GM10266 (cell line): ENCODE data around the gene ROS1.

Source experiments
- DNase-seq: peaks from one replicate; pipeline ENCODE4 v3.0.0; 2012; ENCODE audit errors: extremely low spot score
- TF ChIP-seq, protein P1 (sequence below): IDR thresholded peaks from 2 replicates; pipeline ENCODE4 v1.5.1; 2012; ENCODE audit warnings: mild to moderate bottlenecking, low read depth; ENCODE audit not compliant: control insufficient read depth, insufficient read depth; ENCODE audit errors: missing control alignments

The ROS1 gene

DNA sequence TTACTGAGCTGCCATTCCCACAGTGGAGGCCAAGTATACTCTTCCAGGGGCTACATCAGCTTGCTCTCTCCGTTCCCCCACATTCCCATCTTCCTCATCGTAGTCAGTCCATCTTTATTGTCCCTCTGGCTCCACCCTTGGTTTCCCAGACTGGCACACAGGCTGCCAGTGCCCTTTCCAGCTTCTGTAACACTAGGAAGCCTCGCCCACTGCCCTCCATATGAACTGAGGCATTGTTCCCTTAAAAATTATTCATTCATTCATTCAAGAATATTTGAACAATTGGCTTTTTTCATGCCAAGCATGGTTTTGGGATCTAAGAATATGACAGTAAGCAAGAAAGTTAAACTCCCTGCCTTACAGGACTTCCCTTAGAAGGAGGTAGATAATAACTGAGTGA, 14.3 kb downstream of the ROS1 start:
- no peak for DNase-seq
- TF ChIP-seq, protein P1, sequence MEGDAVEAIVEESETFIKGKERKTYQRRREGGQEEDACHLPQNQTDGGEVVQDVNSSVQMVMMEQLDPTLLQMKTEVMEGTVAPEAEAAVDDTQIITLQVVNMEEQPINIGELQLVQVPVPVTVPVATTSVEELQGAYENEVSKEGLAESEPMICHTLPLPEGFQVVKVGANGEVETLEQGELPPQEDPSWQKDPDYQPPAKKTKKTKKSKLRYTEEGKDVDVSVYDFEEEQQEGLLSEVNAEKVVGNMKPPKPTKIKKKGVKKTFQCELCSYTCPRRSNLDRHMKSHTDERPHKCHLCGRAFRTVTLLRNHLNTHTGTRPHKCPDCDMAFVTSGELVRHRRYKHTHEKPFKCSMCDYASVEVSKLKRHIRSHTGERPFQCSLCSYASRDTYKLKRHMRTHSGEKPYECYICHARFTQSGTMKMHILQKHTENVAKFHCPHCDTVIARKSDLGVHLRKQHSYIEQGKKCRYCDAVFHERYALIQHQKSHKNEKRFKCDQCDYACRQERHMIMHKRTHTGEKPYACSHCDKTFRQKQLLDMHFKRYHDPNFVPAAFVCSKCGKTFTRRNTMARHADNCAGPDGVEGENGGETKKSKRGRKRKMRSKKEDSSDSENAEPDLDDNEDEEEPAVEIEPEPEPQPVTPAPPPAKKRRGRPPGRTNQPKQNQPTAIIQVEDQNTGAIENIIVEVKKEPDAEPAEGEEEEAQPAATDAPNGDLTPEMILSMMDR, result no peak

DNA sequence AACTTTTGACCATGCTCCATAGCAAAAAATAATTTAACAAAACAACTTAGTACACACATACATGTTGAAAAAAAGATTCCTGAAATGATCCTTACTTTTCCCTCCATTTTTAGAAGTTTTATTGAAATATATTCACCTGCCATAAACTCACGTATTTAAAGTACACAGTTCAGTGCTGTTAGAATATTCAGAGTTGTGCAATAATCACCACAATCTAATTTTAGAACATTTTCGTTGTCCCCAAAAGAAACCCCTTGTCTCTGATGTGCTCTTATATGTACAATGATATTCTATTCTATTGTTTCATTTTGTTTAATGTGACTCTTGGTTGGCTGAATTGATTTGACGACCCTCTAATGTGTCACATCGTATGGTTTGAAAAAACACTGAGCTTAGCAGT, 15.9 kb downstream of the ROS1 start:
- no peak for DNase-seq
- TF ChIP-seq, protein P1, result no peak

DNA sequence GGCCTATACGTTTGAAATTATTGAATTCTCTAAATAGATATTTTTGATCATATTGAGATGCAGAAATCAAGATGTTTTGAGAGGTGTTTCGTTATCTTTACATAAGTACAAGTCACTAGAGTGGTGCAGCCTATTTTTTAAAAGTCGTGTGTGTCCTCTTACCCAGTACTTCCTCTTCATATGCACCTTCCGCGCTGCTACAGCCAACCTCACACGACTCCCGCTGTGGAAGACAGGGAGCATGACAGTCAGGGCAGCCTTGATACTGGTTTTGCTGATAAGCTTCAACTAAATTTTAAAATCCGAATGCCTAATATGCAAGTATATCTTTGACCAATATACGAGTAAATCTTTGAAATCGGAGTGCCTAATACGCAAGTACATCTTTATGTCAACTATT, 16.3 kb downstream of the ROS1 start:
- TF ChIP-seq, protein P1, result no peak
- DNase-seq, result no peak

DNA sequence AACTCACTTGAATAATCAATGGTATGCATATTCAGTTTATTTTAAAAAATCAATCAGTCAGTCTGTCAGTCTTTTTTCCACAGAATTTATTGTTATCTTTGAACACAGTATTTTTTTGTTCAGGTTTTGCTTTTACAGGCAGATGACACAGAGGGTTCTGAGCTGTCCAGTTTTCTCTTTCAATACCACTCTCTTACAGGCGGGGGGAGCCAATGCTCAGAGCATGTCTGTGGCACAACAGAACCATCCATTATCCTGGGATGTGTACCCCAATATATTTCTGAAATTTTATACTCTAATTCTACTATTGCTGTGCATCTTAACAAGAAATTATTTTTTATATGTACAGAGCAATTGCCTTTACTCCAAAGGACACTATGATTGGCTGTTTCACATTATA, 21.2 kb downstream of the ROS1 start:
- TF ChIP-seq, protein P1, result no peak
- no peak for DNase-seq

DNA sequence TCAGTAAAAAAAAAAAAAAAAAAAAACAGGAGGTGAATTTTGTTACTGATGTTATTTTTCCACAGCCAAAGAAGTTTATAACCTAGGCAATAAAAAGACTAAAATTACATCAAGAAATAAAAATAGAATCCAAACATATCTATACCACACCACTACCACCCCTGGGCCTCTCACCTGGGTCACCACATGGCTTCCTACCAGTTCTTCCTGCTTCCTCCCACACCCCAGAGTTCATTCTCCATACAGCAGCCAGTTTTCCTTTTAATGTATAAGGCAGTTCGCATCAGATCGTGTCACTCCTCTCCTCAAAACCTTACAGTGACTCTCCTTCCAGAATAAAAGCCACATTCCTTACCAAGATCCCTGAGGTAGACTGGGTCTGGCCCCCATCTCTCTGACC, 23.9 kb downstream of the ROS1 start:
- TF ChIP-seq, protein P1, result no peak

DNA sequence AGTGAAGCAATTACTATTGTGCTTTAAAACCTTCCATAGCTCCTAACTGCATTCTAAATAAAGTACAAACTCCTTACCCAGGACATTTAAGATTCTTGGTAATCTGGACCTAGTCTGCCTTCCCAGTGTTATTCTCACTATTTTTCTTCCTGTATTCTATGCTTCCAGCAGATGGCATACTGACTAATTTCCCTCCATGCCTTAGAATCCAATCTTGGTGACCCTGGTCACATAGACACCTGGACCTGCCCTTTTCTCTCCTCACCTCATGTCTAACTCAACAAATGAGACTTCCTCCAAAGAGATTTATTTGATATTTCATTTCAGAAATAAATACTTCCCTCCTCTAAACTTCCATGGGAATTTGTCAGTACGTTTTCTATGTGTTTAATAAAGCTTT, 25.8 kb downstream of the ROS1 start:
- no peak for DNase-seq
- TF ChIP-seq, protein P1, result peak; percentile 6

More for the DNA sequence above, 23.9 kb downstream of the ROS1 start:
- no peak for DNase-seq

DNA sequence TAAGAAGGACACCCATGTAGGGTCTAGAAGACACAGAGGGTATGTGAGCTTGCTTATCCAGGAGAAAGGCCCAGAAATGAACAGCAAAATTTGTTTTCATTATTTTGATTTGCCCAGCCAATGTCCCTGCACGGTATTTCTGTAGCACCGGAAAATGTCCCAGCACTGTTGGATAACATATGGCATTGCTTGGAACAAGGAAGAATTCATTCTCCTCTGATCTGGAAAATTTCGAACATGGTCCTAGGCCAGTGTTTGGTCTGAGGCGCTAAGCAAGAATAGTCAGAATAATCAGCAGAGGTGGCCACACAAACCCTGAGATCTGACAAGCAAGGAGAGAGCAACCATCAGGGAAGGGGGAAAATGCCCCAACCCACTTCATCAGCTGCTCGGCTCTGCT, 26.6 kb downstream of the ROS1 start:
- DNase-seq, result no peak
- TF ChIP-seq, protein P1, result no peak
